Measurements from ENCODE around the gene OPCML. TPM values are rescaled to one million over a fixed set of nuclear protein-coding genes. Genes with fewer than 3 reads are reported as not detected.

OPCML gene
- total RNA-seq, 2 experiments from 2014 or later, result not detected

DNA sequence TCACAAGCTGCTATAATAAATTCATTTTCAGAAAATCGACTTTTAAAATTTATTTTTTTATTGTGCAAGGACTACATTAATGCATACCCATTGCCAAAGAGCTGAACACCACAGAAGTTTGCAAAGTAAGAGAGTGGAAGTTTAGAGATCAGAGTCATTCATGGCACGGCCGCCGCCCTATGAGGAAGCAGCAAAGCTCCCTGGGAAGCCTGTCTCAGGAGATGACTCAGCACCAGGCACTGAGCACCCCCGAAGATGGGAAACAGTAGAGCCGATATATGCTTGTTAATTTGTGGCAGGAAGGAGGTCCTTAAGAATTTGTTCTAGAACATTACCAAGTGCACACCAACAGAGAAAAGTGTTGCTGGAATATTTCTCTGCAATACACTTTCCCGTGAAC, 693.7 kb downstream of the OPCML start:
- DNase-seq (no peak), ATAC-seq (ENCODE audit: low read depth) (no peak)
- H3K4me3 Mint-ChIP-seq, result no peak overlapping the region
- H3K9me3 Mint-ChIP-seq, result peaks cover 2% of the 10 kb centered on the region
- POLR2A ChIA-PET, result no interaction called here
- H3K4me1 Mint-ChIP-seq, result no peaks in the 10 kb centered on the region
- no peaks in the 10 kb centered on the region for H3K36me3 Mint-ChIP-seq
- no peaks in the 10 kb centered on the region for H3K27me3 Mint-ChIP-seq
- no peak overlapping the region for H3K27ac Mint-ChIP-seq

DNA sequence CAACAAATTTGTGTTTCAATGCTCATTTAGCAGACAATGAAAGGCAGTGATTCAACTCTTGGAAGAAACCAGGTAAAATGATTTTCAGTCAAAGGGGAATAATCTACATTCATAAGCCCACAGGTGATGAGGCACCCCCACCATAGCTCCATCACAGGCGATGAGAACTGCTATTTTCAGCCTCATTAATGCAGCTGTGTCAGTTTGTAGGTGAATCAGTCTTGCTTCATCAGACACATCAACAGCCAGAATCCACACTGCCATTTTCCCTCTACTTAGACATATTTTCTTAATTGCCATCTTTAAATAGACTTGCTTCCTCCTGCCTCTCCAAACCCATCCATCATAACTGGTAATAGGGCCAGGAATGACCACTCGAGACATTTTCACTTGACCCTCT, 701.0 kb downstream of the OPCML start:
- Mint-ChIP-seq H3K4me1 (no peaks in the 10 kb centered on the region), H3K27ac (no peak overlapping the region), H3K27me3 (no peaks in the 10 kb centered on the region), H3K4me3 (no peak overlapping the region), H3K9me3 (no peaks in the 10 kb centered on the region), H3K36me3 (no peaks in the 10 kb centered on the region)
- ATAC-seq (ENCODE audit: low read depth) (no peak), DNase-seq (no peak)
- POLR2A ChIA-PET, result no interaction called here

DNA sequence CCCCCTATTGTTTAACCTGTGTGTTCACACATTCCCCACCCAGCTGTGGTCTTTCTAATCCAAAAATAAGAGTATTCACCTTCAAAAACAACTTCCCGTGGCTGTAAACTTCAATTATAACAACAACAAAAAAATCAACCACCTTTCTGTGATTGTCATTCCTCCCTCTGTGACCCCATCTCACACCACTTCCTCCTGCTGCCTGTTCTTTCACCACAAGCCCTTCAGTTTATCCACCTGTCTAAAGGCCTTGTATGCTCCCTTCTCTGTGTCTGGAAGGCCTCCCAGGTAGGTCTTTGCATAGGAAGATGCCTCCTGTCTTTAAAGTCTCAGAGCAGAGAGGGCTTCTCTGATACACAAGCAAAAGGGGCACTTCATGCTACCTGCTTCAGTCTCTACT, 707.7 kb downstream of the OPCML start:
- ATAC-seq (ENCODE audit: low read depth), result no peak
- POLR2A ChIA-PET, result no interaction called here

DNA sequence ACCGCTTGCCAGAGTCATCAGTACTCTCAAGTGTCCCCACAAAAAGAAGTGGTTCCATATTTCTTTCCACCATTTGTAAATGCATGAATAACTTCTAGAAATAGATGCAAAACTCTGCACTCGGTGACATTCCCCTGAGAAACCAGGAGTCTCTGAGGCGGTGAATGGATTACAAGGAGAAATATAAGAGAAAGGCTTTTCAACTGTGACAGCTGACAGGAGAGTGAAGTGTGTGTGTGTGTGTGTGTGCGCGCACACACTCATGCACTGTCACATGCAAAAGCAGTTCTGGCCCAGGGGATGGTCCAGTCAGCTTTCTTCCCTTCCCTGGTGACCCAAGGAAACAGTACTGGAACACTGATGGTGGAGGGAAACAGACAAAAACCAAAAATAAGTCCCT, 710.0 kb downstream of the OPCML start:
- H3K27me3 Mint-ChIP-seq, result no peaks in the 10 kb centered on the region
- no peak for DNase-seq
- H3K27ac Mint-ChIP-seq, result no peak overlapping the region
- POLR2A ChIA-PET, result no interaction called here
- no peaks in the 10 kb centered on the region for H3K9me3 Mint-ChIP-seq
- H3K36me3 Mint-ChIP-seq, result no peaks in the 10 kb centered on the region
- ATAC-seq (ENCODE audit: low read depth), result no peak
- no peak overlapping the region for H3K4me3 Mint-ChIP-seq
- H3K4me1 Mint-ChIP-seq, result no peaks in the 10 kb centered on the region

More for the DNA sequence above, 707.7 kb downstream of the OPCML start:
- no peak overlapping the region for H3K4me3 Mint-ChIP-seq
- no peaks in the 10 kb centered on the region for H3K4me1 Mint-ChIP-seq
- H3K9me3 Mint-ChIP-seq, result no peaks in the 10 kb centered on the region
- H3K36me3 Mint-ChIP-seq, result no peaks in the 10 kb centered on the region
- DNase-seq, result no peak
- H3K27ac Mint-ChIP-seq, result no peak overlapping the region
- H3K27me3 Mint-ChIP-seq, result no peaks in the 10 kb centered on the region

DNA sequence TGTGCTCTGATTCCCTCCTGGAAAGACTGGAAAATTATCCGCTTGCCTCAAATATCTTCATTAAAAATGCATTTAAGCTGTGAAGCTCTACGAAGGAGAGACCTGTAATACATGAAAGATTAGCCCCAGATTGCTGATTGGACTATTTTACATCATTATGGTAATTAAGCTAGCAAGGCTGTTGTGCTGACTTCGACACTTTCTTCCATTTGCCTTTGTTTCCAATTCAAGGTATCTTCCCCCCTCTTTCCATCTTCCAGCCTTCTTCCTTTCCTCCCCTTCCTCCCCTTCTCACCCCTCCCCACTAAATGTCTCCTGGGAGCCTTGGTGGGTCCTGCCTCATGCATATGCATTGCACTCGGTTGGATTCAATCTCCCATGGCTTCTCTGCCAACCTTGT, 710.8 kb downstream of the OPCML start:
- DNase-seq, result no peak
- no peak overlapping the region for H3K27ac Mint-ChIP-seq
- no peak for ATAC-seq (ENCODE audit: low read depth)
- H3K36me3 Mint-ChIP-seq, result no peaks in the 10 kb centered on the region
- no peak overlapping the region for H3K4me3 Mint-ChIP-seq
- H3K9me3 Mint-ChIP-seq, result no peaks in the 10 kb centered on the region
- POLR2A ChIA-PET, result no interaction called here
- no peaks in the 10 kb centered on the region for H3K27me3 Mint-ChIP-seq
- H3K4me1 Mint-ChIP-seq, result no peaks in the 10 kb centered on the region

GRCh38 chr11:132821014-132821413, 711.3 kb downstream of the OPCML start:
- no peaks in the 10 kb centered on the region for H3K27me3 Mint-ChIP-seq
- H3K9me3 Mint-ChIP-seq, result no peaks in the 10 kb centered on the region
- no peak overlapping the region for H3K4me3 Mint-ChIP-seq
- H3K27ac Mint-ChIP-seq, result no peak overlapping the region
- H3K4me1 Mint-ChIP-seq, result no peaks in the 10 kb centered on the region
- no peaks in the 10 kb centered on the region for H3K36me3 Mint-ChIP-seq
- DNase-seq (no peak), ATAC-seq (ENCODE audit: low read depth) (no peak)
- POLR2A ChIA-PET, result no interaction called here

DNA sequence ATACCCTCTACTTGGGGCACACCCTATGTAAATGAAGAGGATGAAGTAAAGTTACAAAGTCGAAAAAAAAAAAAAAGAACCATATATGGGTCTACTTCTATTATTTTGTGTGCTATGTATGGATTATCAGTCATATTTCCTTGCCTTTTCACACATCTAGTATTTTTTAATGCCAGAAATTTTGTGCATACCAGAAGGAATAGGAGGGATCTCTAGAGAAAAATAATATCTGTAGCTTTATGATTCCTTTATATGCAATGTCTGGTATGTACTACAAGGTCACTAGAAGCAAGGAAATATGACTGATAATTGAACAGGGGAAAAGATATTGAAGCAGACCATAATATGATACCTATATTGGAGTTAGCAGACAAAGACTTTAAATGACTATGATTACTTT, 713.4 kb downstream of the OPCML start:
- Mint-ChIP-seq H3K27me3 (no peaks in the 10 kb centered on the region), H3K4me1 (no peaks in the 10 kb centered on the region), H3K36me3 (no peaks in the 10 kb centered on the region), H3K9me3 (no peaks in the 10 kb centered on the region), H3K27ac (no peak overlapping the region), H3K4me3 (no peak overlapping the region)
- ATAC-seq (ENCODE audit: low read depth), result no peak
- POLR2A ChIA-PET, result no interaction called here
- DNase-seq, result no peak

- POLR2A ChIA-PET, result no interaction called here
- H3K4me3 Mint-ChIP-seq, result no peak overlapping the region
- no peak for ATAC-seq (ENCODE audit: low read depth)
- no peak for DNase-seq
- no peaks in the 10 kb centered on the region for H3K4me1 Mint-ChIP-seq
- no peaks in the 10 kb centered on the region for H3K9me3 Mint-ChIP-seq
- no peak overlapping the region for H3K27ac Mint-ChIP-seq
- no peaks in the 10 kb centered on the region for H3K36me3 Mint-ChIP-seq
- H3K27me3 Mint-ChIP-seq, result no peaks in the 10 kb centered on the region
These were observed 714.9 kb downstream of the OPCML start for GRCh38 chr11:132817387-132817786.

- no peaks in the 10 kb centered on the region for H3K36me3 Mint-ChIP-seq
- H3K4me1 Mint-ChIP-seq, result no peaks in the 10 kb centered on the region
- no peaks in the 10 kb centered on the region for H3K9me3 Mint-ChIP-seq
- ATAC-seq (ENCODE audit: low read depth), result no peak
- no peaks in the 10 kb centered on the region for H3K27me3 Mint-ChIP-seq
- DNase-seq, result no peak
- no peak overlapping the region for H3K4me3 Mint-ChIP-seq
- no peak overlapping the region for H3K27ac Mint-ChIP-seq
- POLR2A ChIA-PET, result no interaction called here
These were observed 717.9 kb downstream of the OPCML start for GRCh38 chr11:132814410-132814809.

- Mint-ChIP-seq H3K9me3 (no peaks in the 10 kb centered on the region), H3K36me3 (no peaks in the 10 kb centered on the region), H3K27me3 (no peaks in the 10 kb centered on the region), H3K4me1 (no peaks in the 10 kb centered on the region), H3K27ac (no peak overlapping the region), H3K4me3 (no peak overlapping the region)
- ATAC-seq (ENCODE audit: low read depth) (no peak), DNase-seq (no peak)
- POLR2A ChIA-PET, result no interaction called here
These were observed 720.7 kb downstream of the OPCML start for GRCh38 chr11:132811649-132812048.

- Mint-ChIP-seq H3K27ac (no peak overlapping the region), H3K4me1 (no peaks in the 10 kb centered on the region), H3K4me3 (no peak overlapping the region), H3K36me3 (no peaks in the 10 kb centered on the region), H3K9me3 (no peaks in the 10 kb centered on the region), H3K27me3 (peaks cover 5% of the 10 kb centered on the region)
- POLR2A ChIA-PET, result no interaction called here
- DNase-seq (no peak), ATAC-seq (ENCODE audit: low read depth) (no peak)
These were observed 723.2 kb downstream of the OPCML start for GRCh38 chr11:132809070-132809469.

GRCh38 chr11:132804258-132804657, 728.0 kb downstream of the OPCML start:
- no peaks in the 10 kb centered on the region for H3K4me1 Mint-ChIP-seq
- H3K27me3 Mint-ChIP-seq, result peaks cover 12% of the 10 kb centered on the region
- H3K9me3 Mint-ChIP-seq, result peaks cover 3% of the 10 kb centered on the region
- DNase-seq (no peak), ATAC-seq (ENCODE audit: low read depth) (no peak)
- H3K4me3 Mint-ChIP-seq, result no peak overlapping the region
- no peak overlapping the region for H3K27ac Mint-ChIP-seq
- no peaks in the 10 kb centered on the region for H3K36me3 Mint-ChIP-seq
- POLR2A ChIA-PET, result no interaction called here

DNA sequence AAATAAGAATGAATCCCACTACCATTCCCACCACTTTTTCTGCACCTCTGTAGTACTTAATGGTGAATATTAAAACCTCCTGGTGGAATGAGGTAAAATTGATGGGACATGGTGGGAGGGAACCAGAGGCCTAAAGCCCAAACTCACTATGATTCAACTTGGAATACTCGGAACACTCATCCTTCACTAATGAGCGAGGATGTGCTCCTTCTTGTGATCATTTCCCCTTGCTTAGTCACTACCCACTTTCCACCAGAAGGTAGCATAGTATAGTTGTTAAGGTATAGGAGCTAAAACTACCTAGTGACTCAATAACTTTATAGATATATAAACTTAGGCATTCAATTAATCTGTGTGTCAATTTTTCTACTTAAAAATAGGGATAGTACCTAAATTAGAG, 728.9 kb downstream of the OPCML start:
- H3K36me3 Mint-ChIP-seq, result no peaks in the 10 kb centered on the region
- H3K27ac Mint-ChIP-seq, result no peak overlapping the region
- no peak overlapping the region for H3K4me3 Mint-ChIP-seq
- POLR2A ChIA-PET, result no interaction called here
- peaks cover 3% of the 10 kb centered on the region for H3K9me3 Mint-ChIP-seq
- peaks cover 15% of the 10 kb centered on the region for H3K27me3 Mint-ChIP-seq
- H3K4me1 Mint-ChIP-seq, result no peaks in the 10 kb centered on the region
- no peak for DNase-seq
- ATAC-seq (ENCODE audit: low read depth), result no peak

GRCh38 chr11:132802947-132803346, 729.4 kb downstream of the OPCML start:
- DNase-seq (no peak), ATAC-seq (ENCODE audit: low read depth) (no peak)
- Mint-ChIP-seq H3K27ac (no peak overlapping the region), H3K9me3 (peaks cover 3% of the 10 kb centered on the region), H3K36me3 (no peaks in the 10 kb centered on the region), H3K4me1 (no peaks in the 10 kb centered on the region), H3K27me3 (peaks cover 16% of the 10 kb centered on the region), H3K4me3 (no peak overlapping the region)
- POLR2A ChIA-PET, result no interaction called here

DNA sequence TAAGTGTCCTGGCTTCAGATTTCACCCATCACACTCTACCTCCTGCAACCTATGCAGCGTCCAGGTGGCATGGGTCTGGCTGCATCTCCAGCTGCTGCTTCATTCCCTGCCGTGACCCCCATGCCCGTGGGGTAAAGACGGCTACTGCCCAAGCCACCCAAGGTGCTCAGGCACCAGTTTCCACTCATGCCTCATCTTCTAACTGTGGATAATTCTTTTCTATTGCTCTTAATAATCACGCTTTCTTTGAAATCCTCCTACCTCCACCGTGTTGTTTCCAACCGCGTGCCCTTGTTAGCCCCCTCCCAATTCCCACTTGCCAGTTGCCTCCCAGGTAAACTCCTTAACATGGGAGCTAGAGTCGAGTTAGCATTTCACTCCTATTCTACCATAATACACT, 738.5 kb downstream of the OPCML start:
- ATAC-seq (ENCODE audit: low read depth) (no peak), DNase-seq (no peak)
- H3K36me3 Mint-ChIP-seq, result no peaks in the 10 kb centered on the region
- no peak overlapping the region for H3K4me3 Mint-ChIP-seq
- peaks cover 4% of the 10 kb centered on the region for H3K27me3 Mint-ChIP-seq
- no peak overlapping the region for H3K27ac Mint-ChIP-seq
- H3K9me3 Mint-ChIP-seq, result no peaks in the 10 kb centered on the region
- no peaks in the 10 kb centered on the region for H3K4me1 Mint-ChIP-seq
- POLR2A ChIA-PET, result no interaction called here
